HEK293 (cell line): ENCODE measurements around the gene TMSB15B.
"Not testable (repeated sequence)": the region's sequence is repeated elsewhere in the genome, so short reads cannot be mapped to it uniquely, and the experiment has no call there.

ENCODE experiments used
- KLF16 ChIP-seq: fragments of 450-650 bp; formaldehyde crosslinking; IDR thresholded peaks from 2 replicates; pipeline ENCODE4 v1.5.1; 2017; ENCODE audit warnings: missing biosample characterization, missing genetic modification characterization
- MYNN ChIP-seq: fragments of 450-650 bp; formaldehyde crosslinking; IDR thresholded peaks from 2 replicates; pipeline ENCODE4 v1.5.1; 2016; ENCODE audit warnings: missing biosample characterization, missing genetic modification characterization, borderline replicate concordance
- YY2 ChIP-seq: fragments of 450-650 bp; formaldehyde crosslinking; IDR thresholded peaks from 2 replicates; pipeline ENCODE4 v1.5.1; 2016; ENCODE audit warnings: missing biosample characterization, missing genetic modification characterization
- ZBTB48 ChIP-seq: fragments of 450-650 bp; formaldehyde crosslinking; IDR thresholded peaks from 2 replicates; pipeline ENCODE4 v1.5.1; 2016; ENCODE audit warnings: missing biosample characterization, missing genetic modification characterization
- ZFP3 ChIP-seq: fragments of 450-650 bp; formaldehyde crosslinking; IDR thresholded peaks from 2 replicates; pipeline ENCODE4 v1.5.1; 2016; ENCODE audit warnings: low read depth, missing biosample characterization, missing genetic modification characterization
- ZNF174 ChIP-seq: fragments of 450-650 bp; formaldehyde crosslinking; IDR thresholded peaks from 2 replicates; pipeline ENCODE4 v1.5.0; 2017; ENCODE audit warnings: missing biosample characterization, mild to moderate bottlenecking, missing genetic modification characterization
- ZNF248 ChIP-seq: fragments of 450-650 bp; formaldehyde crosslinking; IDR thresholded peaks from 2 replicates; pipeline ENCODE4 v1.5.1; 2017; ENCODE audit warnings: missing biosample characterization, missing genetic modification characterization
- ZNF266 ChIP-seq: fragments of 450-650 bp; formaldehyde crosslinking; IDR thresholded peaks from 2 replicates; pipeline ENCODE4 v1.5.1; 2016; ENCODE audit warnings: missing biosample characterization, missing genetic modification characterization, low read depth
- ZNF433 ChIP-seq: fragments of 450-650 bp; formaldehyde crosslinking; IDR thresholded peaks from 2 replicates; pipeline ENCODE4 v1.5.1; 2016; ENCODE audit warnings: missing biosample characterization, missing genetic modification characterization, low read depth
- ZNF76 ChIP-seq: fragments of 450-650 bp; formaldehyde crosslinking; IDR thresholded peaks from 2 replicates; pipeline ENCODE4; 2016; ENCODE audit warnings: low read depth, missing biosample characterization, missing genetic modification characterization, borderline replicate concordance
- TF ChIP-seq, protein P1 (sequence below): fragments of 450-650 bp; formaldehyde crosslinking; IDR thresholded peaks from 2 replicates; pipeline ENCODE4 v1.5.1; 2016; ENCODE audit warnings: missing biosample characterization, missing genetic modification characterization
- TF ChIP-seq, protein P2 (sequence below): fragments of 450-650 bp; formaldehyde crosslinking; IDR thresholded peaks from 2 replicates; pipeline ENCODE4 v1.5.1; 2016; ENCODE audit warnings: missing biosample characterization, missing genetic modification characterization
- TF ChIP-seq, protein P3 (sequence below): fragments of 450-650 bp; formaldehyde crosslinking; IDR thresholded peaks from 2 replicates; pipeline ENCODE4 v1.5.1; 2016; ENCODE audit warnings: missing biosample characterization, missing genetic modification characterization
- TF ChIP-seq, protein P4 (sequence below): fragments of 450-650 bp; formaldehyde crosslinking; IDR thresholded peaks from 2 replicates; pipeline ENCODE4 v1.5.1; 2016; ENCODE audit warnings: missing biosample characterization, missing genetic modification characterization, low read depth

DNA sequence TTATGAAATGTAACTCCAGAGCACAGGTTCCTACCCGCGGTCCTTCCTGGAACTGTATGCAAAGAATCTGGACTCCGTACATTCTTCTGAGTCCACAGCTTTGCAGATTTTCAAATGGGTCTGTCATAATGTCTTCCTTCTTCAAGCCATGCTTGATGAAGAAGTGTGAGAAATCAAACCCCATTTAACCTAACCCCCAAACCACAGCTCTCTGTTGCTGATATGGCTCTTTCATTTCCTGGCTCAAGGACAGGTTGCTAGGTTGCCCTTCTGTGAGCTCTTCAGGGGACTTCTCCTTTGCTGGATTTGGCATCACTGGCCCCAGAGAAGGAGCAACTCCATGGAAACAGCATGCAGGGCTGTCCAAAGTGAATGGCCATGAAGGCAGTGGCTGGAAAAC is 41.9 kb upstream of the TMSB15B start:
- TF ChIP-seq, protein P1, sequence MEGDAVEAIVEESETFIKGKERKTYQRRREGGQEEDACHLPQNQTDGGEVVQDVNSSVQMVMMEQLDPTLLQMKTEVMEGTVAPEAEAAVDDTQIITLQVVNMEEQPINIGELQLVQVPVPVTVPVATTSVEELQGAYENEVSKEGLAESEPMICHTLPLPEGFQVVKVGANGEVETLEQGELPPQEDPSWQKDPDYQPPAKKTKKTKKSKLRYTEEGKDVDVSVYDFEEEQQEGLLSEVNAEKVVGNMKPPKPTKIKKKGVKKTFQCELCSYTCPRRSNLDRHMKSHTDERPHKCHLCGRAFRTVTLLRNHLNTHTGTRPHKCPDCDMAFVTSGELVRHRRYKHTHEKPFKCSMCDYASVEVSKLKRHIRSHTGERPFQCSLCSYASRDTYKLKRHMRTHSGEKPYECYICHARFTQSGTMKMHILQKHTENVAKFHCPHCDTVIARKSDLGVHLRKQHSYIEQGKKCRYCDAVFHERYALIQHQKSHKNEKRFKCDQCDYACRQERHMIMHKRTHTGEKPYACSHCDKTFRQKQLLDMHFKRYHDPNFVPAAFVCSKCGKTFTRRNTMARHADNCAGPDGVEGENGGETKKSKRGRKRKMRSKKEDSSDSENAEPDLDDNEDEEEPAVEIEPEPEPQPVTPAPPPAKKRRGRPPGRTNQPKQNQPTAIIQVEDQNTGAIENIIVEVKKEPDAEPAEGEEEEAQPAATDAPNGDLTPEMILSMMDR (tag by site-specific recombination) = not testable (repeated sequence)
- not testable (repeated sequence) for TF ChIP-seq KLF16 (tag by site-specific recombination); ZNF266; YY2; ZNF76 (tag by site-specific recombination); ZNF174; ZNF433 (tag by site-specific recombination); ZNF248; ZFP3 (tag by site-specific recombination); ZBTB48 (tag by site-specific recombination); MYNN
- TF ChIP-seq, protein P2, sequence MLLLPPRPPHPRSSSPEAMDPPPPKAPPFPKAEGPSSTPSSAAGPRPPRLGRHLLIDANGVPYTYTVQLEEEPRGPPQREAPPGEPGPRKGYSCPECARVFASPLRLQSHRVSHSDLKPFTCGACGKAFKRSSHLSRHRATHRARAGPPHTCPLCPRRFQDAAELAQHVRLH = not testable (repeated sequence)
- TF ChIP-seq, protein P3, sequence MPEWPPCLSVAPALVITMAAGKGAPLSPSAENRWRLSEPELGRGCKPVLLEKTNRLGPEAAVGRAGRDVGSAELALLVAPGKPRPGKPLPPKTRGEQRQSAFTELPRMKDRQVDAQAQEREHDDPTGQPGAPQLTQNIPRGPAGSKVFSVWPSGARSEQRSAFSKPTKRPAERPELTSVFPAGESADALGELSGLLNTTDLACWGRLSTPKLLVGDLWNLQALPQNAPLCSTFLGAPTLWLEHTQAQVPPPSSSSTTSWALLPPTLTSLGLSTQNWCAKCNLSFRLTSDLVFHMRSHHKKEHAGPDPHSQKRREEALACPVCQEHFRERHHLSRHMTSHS (tag by site-specific recombination) = not testable (repeated sequence)
- TF ChIP-seq, protein P4, sequence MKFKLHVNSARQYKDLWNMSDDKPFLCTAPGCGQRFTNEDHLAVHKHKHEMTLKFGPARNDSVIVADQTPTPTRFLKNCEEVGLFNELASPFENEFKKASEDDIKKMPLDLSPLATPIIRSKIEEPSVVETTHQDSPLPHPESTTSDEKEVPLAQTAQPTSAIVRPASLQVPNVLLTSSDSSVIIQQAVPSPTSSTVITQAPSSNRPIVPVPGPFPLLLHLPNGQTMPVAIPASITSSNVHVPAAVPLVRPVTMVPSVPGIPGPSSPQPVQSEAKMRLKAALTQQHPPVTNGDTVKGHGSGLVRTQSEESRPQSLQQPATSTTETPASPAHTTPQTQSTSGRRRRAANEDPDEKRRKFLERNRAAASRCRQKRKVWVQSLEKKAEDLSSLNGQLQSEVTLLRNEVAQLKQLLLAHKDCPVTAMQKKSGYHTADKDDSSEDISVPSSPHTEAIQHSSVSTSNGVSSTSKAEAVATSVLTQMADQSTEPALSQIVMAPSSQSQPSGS (tag by site-specific recombination) = not testable (repeated sequence)
